HG02938 (cell line): Measurements from ENCODE around the gene SERF1A.
"Not testable (repeated sequence)": the region's sequence is repeated elsewhere in the genome, so short reads cannot be mapped to it uniquely, and the experiment has no call there.

Experiments
- ATAC-seq: cut with Tn5 transposase; IDR thresholded peaks from one replicate; pipeline ENCODE4 v1.9.1; 2021; ENCODE audit warnings: mild to moderate bottlenecking, moderate library complexity; ENCODE audit not compliant: unreplicated experiment

Gene SERF1A

DNA sequence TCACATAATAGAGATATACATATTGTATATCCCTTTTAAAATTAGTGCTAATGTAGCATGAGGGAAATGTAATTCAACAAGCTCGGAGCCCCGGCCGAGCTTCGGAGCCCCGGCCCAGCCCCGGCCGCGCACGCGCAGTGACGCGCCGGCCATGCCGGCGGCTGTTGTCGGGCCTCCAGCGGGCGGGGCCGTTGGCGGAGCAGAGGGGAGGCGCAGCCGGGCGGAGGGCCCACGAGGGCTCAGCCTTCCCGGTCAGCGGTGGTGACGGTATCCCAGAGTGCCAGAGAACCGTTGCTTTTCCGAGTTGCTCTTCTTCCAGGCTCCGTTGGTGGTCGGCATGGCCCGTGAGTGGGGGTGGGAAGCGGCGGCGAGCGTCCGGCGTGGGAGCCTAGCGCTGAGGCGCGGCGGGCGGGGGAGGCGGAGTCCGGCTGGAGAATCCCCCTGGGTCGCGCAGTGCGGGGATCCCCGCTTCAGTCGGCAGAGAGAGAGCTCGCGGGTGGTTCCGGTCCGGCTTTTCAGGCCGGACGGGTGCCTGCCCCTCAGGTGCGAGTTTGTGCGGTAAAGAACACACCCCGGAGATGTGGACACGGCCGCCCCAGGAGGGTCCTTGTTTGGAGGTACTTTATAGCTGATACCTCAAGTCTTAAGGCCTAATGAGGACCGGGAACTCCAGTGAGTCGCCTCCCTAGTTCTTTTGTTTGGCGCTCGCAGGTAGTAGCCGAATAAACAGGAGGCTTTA lies at the start of gene SERF1A:
SERF1A (plus strand) TSS at position 137 of the 739 bp plus-strand sequence; CDS start at position 338, 201 bp downstream.
- peak; percentile 83 for ATAC-seq

DNA sequence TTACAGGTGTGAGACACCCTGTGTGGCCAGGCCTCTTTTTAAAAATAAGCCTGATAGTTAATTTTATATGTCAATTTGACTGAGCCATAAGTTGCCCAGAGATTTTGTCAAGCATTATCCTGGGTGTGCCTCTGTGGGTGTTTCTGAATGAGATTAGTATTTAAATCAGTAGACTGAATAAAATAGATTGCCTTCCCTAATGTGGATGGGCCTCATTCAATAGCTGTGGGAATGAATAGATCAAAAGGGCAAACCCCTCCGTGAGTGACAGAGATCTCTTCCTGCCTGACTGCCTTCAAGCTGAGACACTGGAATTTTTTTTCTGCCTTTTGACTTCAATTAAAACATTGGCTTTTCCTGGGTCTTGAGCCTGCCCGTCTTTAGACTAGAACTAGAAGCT lies 33.7 kb upstream of the SERF1A start:
- ATAC-seq, result not testable (repeated sequence)

DNA sequence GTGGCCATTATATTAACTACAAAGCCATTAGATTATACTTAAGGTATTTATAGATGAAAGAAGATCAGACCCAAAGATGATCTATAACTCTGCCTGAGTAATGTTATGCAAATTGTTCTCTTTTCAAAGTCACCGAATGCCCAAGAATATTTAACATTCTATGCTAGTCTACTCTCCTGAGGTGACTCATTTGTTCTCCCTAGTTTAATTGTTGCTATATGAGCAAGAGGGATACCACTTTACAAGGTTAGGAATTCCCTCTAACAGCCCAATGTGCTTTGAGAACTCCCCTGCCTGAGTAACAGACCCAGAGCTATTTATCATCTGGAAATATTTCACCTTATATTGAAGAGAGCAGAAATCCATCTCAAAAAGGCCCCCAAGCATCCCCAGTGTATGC lies 29.8 kb upstream of the SERF1A start:
- not testable (repeated sequence) for ATAC-seq

DNA sequence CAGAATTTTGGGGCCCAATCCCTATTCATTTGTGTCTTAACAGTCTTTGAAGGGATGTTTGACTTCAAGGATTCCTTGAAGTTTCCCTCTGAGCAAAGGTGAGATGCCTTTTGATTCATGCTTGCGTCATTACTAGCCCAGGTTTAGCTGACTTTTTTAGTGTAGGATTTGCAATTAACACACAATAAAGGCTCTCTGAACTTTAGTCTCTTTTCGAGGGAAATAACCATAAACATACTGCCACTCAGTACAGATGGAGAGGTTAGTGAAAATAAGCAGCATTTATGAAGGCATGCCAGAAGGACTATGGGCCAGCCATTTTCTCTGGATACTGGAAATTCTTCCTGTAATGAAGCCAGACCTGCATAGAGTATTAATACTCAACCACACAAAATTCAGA lies 4.4 kb upstream of the SERF1A start:
- ATAC-seq, result not testable (repeated sequence)

DNA sequence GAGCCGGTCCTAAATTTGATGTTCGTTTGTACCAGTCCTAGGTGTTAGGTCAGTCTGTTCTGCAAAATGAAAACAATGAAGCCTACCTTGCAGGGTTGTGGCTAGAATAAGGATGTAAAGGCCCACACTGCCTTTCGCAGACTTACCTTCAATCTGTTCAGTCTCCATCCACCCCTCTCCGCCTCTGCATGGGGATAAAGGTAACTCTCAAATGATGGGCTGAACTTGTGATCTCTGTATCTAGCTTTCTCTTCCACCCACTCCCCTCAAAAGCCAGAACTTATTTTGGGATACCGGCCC lies 753 bp downstream of the SERF1A start:
- peak; percentile 24 for ATAC-seq

DNA sequence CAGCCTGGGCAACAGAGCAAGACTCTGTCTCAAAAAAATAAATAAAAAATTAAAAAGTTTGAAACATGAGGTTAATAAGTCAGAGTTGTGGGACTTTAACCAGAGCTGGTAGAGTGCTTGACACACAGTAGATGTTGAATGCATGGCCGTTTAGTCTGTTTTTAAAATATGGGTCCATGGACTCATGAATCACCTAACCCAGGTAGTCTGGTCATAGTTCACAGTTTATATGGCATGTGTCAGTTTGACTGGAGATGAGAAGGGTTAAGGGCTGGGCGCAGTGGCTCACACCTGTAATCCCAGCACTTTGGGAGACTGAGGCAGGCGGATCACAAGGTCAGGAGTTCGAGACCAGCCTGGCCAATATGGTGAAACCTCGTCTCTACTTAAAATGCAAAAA lies 6.2 kb downstream of the SERF1A start:
- not testable (repeated sequence) for ATAC-seq

DNA sequence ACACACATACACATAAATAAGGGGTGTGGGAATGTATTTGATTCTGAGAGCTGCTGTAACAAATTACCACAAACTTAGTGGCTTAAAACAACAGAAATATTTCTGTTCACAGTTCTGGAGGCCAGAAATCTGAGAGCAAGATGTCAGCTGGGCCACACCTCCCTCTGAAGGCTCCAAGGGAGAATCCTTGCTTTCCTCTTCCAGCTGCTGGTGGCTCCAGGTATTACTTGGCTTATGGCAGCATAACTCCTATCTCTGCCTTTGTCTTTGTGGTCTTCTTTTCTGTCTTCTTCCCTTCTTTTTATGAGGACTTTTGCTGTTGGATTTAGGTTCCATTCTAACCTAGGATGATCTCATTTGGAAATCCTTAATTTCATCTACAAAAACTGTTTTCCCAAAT lies 16.4 kb downstream of the SERF1A start:
- not testable (repeated sequence) for ATAC-seq

DNA sequence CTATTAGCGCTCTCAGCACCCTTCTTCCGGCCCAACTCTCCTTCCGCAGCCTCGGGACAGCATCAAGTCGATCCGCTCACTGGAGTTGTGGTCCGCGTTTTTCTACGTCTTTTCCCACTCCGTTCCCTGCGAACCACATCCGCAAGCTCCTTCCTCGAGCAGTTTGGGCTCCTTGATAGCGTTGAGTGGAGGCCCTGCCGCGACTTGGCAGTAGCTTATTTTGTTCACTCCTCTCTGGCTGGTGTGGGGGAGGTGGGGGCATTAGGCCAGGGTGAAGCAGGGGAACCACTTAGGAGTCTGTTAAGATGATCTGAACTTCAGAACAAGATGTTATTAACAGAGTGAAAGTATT lies 24.7 kb downstream of the SERF1A start:
- peak; percentile 43 for ATAC-seq

DNA sequence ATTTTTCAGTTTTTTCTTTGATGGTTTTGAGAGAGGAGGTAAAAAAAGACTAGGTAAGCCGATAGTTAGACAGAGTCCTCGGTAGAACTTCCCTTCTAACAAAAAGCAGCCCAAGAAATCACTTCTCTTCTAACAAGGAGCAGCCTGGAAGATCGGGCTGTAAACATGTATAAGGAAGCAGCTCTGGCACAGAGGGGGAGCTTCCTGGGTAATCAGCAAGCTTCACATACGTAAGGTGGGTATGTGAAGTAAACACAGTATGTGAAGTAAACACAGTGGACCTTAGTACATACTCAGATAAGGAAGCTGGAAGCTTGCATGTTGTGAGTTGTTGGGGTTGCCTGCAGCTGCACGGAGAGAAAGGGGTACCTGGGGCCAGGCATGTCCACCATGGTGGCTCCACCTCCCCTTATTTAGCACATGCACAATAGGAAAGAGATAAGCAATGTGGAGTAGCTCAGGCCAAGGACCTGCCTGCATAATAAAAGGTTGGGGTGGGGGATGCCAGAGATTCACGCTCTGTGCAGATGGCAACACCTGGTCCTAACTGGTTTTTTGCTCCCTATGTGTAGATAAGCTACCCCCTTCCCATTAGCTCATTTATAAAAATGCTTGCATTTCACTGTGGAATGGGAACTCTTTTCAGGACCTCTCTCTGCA lies 31.4 kb downstream of the SERF1A start:
- ATAC-seq, result not testable (repeated sequence)

DNA sequence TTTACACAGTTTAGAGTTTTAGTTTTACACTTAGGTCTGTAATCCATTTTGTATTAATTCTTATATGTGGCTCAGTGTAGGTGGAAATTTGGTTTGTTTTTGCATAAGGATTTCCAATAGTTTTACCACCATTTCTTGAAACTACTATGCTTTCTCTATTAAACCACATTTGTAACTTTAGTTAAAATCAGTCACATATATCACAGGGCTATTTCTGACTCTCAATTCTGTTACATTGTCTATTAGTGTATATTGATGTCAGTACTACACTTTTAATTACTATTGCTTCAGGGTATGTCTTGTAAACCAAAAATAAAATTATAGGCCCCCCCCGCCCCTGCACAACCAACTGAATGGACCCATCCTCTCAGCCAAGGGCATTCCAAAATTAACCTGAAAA lies 32.1 kb downstream of the SERF1A start:
- ATAC-seq, result not testable (repeated sequence)

DNA sequence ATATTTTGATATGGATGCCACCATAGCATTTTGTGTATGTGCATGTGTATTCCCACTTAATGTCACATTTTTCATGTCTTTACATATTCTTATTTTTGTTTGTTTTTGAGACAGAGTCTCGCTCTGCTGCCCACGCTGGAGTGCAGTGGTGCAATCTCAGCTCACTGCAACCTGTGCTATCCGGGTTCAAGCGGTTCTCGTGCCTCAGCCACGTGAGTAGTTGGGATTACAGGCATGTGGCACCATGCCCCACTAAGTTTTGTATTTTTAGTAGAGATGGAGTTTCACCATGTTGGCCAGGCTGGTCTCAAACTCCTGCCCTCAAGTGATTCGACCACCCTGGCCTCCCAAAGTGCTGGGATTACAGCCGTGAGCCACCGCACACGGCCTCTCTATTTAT lies 52.6 kb downstream of the SERF1A start:
- not testable (repeated sequence) for ATAC-seq
